K562 (cell line): Measurements from ENCODE around the gene SIRT3. TPM values are rescaled to one million over a fixed set of nuclear protein-coding genes. Genes with fewer than 3 reads are reported as not detected.
A peak's percentile ranks its signal among the peaks of the same experiment; 100 is the strongest.

Experiments
- CBX2 ChIP-seq: fragments of 200-600 bp; sonication (generic); IDR thresholded peaks from one replicate; pipeline ENCODE4 v1.6.1; 2012; ENCODE audit warnings: mild to moderate bottlenecking, low read length, inconsistent platforms; ENCODE audit not compliant: insufficient read depth, poor library complexity, severe bottlenecking
- E4F1 ChIP-seq: fragments of 250-450 bp; sonication (Bioruptor Pico); IDR thresholded peaks from 2 replicates; pipeline ENCODE4 v1.5.0; 2021; ENCODE audit warnings: mild to moderate bottlenecking, borderline replicate concordance
- HMG20A ChIP-seq: fragments of 450-650 bp; formaldehyde crosslinking; conservative IDR thresholded peaks from 2 replicates; pipeline ENCODE4 v1.4.0; 2020; ENCODE audit warnings: mild to moderate bottlenecking, mixed read lengths
- ID3 ChIP-seq, 2 experiments: fragments of 250-450 bp in 1 of 2; fragments of 450-650 bp in 1 of 2; sonication (Bioruptor Pico) in 1 of 2; IDR thresholded peaks; 2 replicates each; pipeline versions ENCODE4 v1.6.1 to v1.8.0; 2016 to 2021; ENCODE audit warnings: mild to moderate bottlenecking in 2 of 2, moderate library complexity in 2 of 2, missing compliant biosample characterization in 1 of 2, missing genetic modification characterization in 1 of 2
- KAT8 ChIP-seq: fragments of 450-650 bp; IDR thresholded peaks from 2 replicates; pipeline ENCODE4 v1.6.1; 2016; ENCODE audit warnings: low read depth, mild to moderate bottlenecking
- MBD1 ChIP-seq: fragments of 250-450 bp; sonication (Bioruptor Pico); IDR thresholded peaks from 2 replicates; pipeline ENCODE4 v1.8.0; 2022; ENCODE audit warnings: inconsistent platforms
- MTA2 ChIP-seq: fragments of 450-650 bp; IDR thresholded peaks from 2 replicates; pipeline ENCODE4 v1.6.1; 2016; ENCODE audit warnings: low read depth
- NFE2L1 ChIP-seq: fragments of 450-650 bp; IDR thresholded peaks from 2 replicates; pipeline ENCODE4 v1.6.1; 2016; ENCODE audit warnings: missing genetic modification characterization, low read depth, mild to moderate bottlenecking, missing compliant biosample characterization, moderate library complexity, borderline replicate concordance
- NUFIP1 ChIP-seq: fragments of 450-650 bp; IDR thresholded peaks from 2 replicates; pipeline ENCODE4 v1.6.1; 2018; ENCODE audit not compliant: partially characterized antibody
- POLR3A ChIP-seq: IDR thresholded peaks from 2 replicates; pipeline ENCODE4 v1.6.1; 2011; ENCODE audit warnings: borderline replicate concordance, mild to moderate bottlenecking, moderate library complexity; ENCODE audit not compliant: insufficient read length, insufficient read depth; ENCODE audit errors: extremely low read depth
- POLR3G ChIP-seq: IDR thresholded peaks from 2 replicates; pipeline ENCODE4 v1.6.1; 2011; ENCODE audit not compliant: insufficient read length, insufficient replicate concordance; ENCODE audit errors: extremely low read depth
- PYGO2 ChIP-seq: fragments of 450-650 bp; IDR thresholded peaks from 2 replicates; pipeline ENCODE4 v1.6.1; 2016; ENCODE audit warnings: mild to moderate bottlenecking, missing genetic modification characterization, moderate library complexity, missing compliant biosample characterization
- RFX5 ChIP-seq: IDR thresholded peaks from 2 replicates; pipeline ENCODE4 v1.6.1; 2011; ENCODE audit warnings: low read depth, mild to moderate bottlenecking, improper control_type of control experiment, low read length
- SMAD4 ChIP-seq: fragments of 250-450 bp; sonication (Bioruptor Pico); conservative IDR thresholded peaks from 2 replicates; pipeline ENCODE4 v1.8.0; 2021; ENCODE audit warnings: inconsistent platforms, mild to moderate bottlenecking, moderate library complexity
- TAF15 ChIP-seq: fragments of 200-400 bp; formaldehyde crosslinking; IDR thresholded peaks from 2 replicates; pipeline ENCODE4 v1.6.1; 2017; ENCODE audit warnings: mild to moderate bottlenecking, low read depth, low read length, moderate library complexity
- THRB ChIP-seq: fragments of 450-650 bp; formaldehyde crosslinking; conservative IDR thresholded peaks from 2 replicates; pipeline ENCODE4 v1.4.0; 2022; ENCODE audit warnings: mild to moderate bottlenecking, missing genetic modification characterization
- ZBTB17 ChIP-seq: fragments of 450-650 bp; formaldehyde crosslinking; IDR thresholded peaks from 2 replicates; pipeline ENCODE4 v1.4.0; 2020; ENCODE audit warnings: mild to moderate bottlenecking
- ZBTB9 ChIP-seq: fragments of 450-650 bp; formaldehyde crosslinking; IDR thresholded peaks from 2 replicates; pipeline ENCODE4 v1.4.0; 2020; ENCODE audit warnings: mild to moderate bottlenecking, moderate library complexity
- ZNF24 ChIP-seq: fragments of 450-650 bp; IDR thresholded peaks from 2 replicates; pipeline ENCODE4 v1.6.1; 2016
- polyA plus RNA-seq, 8 experiments: library from polyadenylated mRNA; depleted of rRNA in 4 of 8; stranded (reverse) in 5 of 8; unstranded in 3 of 8; fragments of >200 nt; fragmentation: Nextera tagmentation in 2 of 8; fragmentation: Illumina TruSeq in 1 of 8; extraction: Ambion mirVana in 2 of 8; extraction: Trizol in 1 of 8; gene quantifications; 2 replicates each; pipeline versions ENCODE4 v1.2.1 to v1.2.3, GENCODE V29; 2011 to 2014; ENCODE audit warnings: inconsistent platforms in 1 of 8, missing spikeins in 1 of 8
- total RNA-seq, 7 experiments: library from RNA; depleted of rRNA in 6 of 7; stranded (reverse); fragments of >200 nt in 6 of 7; fragmentation: Illumina TruSeq in 2 of 7; extraction: Trizol in 2 of 7; gene quantifications; 2 replicates each; pipeline versions ENCODE4 v1.2.1 to v1.2.3, GENCODE V29; 2011 to 2021; ENCODE audit warnings: low replicate concordance in 1 of 7

Gene SIRT3
- total and polyA plus RNA-seq, 9 of the 15 experiments (the other 6 are each of a cell fraction or from before 2014, with no cell fraction given), result 1.9 to 27.5 (median 14.5) TPM

- TF ChIP-seq ZBTB9 (CRISPR knock-in tag) (0 out of 2 replicates have a peak, but pooled peaks have one; percentile 43), ZNF24 (no peak), POLR3G (no peak), PYGO2 (tag) (no peak), TAF15 (no peak), ID3 (CRISPR knock-in tag; IDR thresholded peaks at IDR 0.05) (no peak), ID3 (tag; IDR thresholded peaks at IDR 0.05) (no peak), NFE2L1 (no peak), CBX2 (no peak), NUFIP1 (no peak), THRB (CRISPR knock-in tag) (no peak), HMG20A (CRISPR knock-in tag) (no peak), RFX5 (no peak), ZBTB17 (CRISPR knock-in tag) (no peak), POLR3A (no peak), KAT8 (no peak), SMAD4 (CRISPR knock-in tag) (no peak), MTA2 (no peak), MBD1 (no peak), E4F1 (CRISPR knock-in tag) (no peak)
Measured at GRCh38 chr11:236774-237767, 929 bp upstream of the SIRT3 start, which contains the start of gene PSMD13 (continued).
